ENCODE results near the gene KLHL10. TPM values are rescaled to one million over a fixed set of nuclear protein-coding genes. Genes with fewer than 3 reads are reported as not detected.

Gene KLHL10
- total and polyA plus RNA-seq, 9 of the 15 experiments (the other 6 are each of a cell fraction or from before 2014, with no cell fraction given): 0.06 to 0.56 (median 0.12) TPM; not detected in 5

DNA sequence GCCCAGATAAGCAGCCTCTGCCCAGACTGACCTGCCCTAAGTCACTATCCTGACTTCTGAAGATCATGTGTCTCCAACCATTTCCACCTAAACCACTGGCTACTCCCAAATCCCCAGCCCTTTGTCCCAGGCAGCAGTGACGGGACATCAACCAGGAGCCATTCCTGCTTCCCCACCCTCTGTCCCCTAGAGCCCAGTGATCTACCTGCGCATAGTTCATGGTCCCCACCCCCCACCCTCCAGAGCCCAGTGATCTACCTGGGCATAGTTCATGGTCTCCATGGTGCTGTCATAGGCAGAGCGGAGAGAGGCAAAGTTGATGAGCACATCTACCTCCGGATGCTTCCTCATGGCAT is 54.4 kb downstream of the KLHL10 start:
- ChIA-PET CTCF (ENCODE audit: low intra/inter-chr PET ratio) (no interaction called here), POLR2A (interaction anchor here (1.1 kb wide), 1 partner anchor 22 kb away, joined by 6 read pairs; no protein-coding TSS in a partner anchor)
- no peaks in the 10 kb centered on the region for H4K20me1 ChIP-seq (replicated peaks; ENCODE audit: control insufficient read depth, insufficient read depth, low read length)
- no peaks in the 10 kb centered on the region for H3K9me3 ChIP-seq (replicated peaks; ENCODE audit: control insufficient read depth, insufficient read depth, low read depth, low read length)
- H2AFZ ChIP-seq (ENCODE audit: low read depth, low read length): no peak overlapping the region
- H3K4me1 ChIP-seq (replicated peaks in 1 of 2; ENCODE audit: control insufficient read depth in 2 of 2, insufficient read depth in 2 of 2, low read length in 2 of 2): no peaks in the 10 kb centered on the region
- peaks cover 92% of the 10 kb centered on the region; the same call in 2 of the 3 replicates for H3K36me3 ChIP-seq (ENCODE audit: control insufficient read depth, insufficient read depth, low read length)
- no peak overlapping the region for H3K27ac ChIP-seq (ENCODE audit: extremely low read depth, low read depth, low read length)
- H3K9ac ChIP-seq (ENCODE audit: insufficient read depth in 1 of 2, low read depth in 2 of 2, low read length in 2 of 2): no peak overlapping the region
- ATAC-seq (no peak), FAIRE-seq (no peak), DNase-seq (ENCODE audit: extremely low read depth in 1 of 4, low spot score in 3 of 4) (no peak)
- H3K9me1 ChIP-seq (ENCODE audit: control insufficient read depth, insufficient read depth, low read length): no peaks in the 10 kb centered on the region
- WGBS (ENCODE audit: insufficient coverage, low coverage, missing lambda C conversion rate): 100% methylated on average over 4 of the region's 4 CpGs
- TF ChIP-seq MAFK (IDR thresholded peaks at IDR 0.05; ENCODE audit: low read length) (no peak), IFI16 (CRISPR knock-in tag; IDR thresholded peaks at IDR 0.05) (no peak), NBN (IDR thresholded peaks at IDR 0.05; ENCODE audit: low read depth) (no peak), SMAD2 (IDR thresholded peaks at IDR 0.05; ENCODE audit: low read depth, low read length) (no peak), SRF (CRISPR knock-in tag; IDR thresholded peaks at IDR 0.05) (no peak), ZBTB8A (IDR thresholded peaks at IDR 0.05; ENCODE audit: partially characterized antibody) (no peak), ZNF354B (CRISPR knock-in tag; IDR thresholded peaks at IDR 0.05) (no peak), TOE1 (IDR thresholded peaks at IDR 0.05; ENCODE audit: borderline replicate concordance) (no peak), TOE1 (CRISPR knock-in tag; IDR thresholded peaks at IDR 0.05; ENCODE audit: borderline replicate concordance, low read depth) (no peak)
- no peak overlapping the region for H3K4me2 ChIP-seq (ENCODE audit: insufficient read depth, low read length)
- no peak overlapping the region for H3K4me3 ChIP-seq
- in situ Hi-C loops (cut with MboI) (no loop called here), intact Hi-C loops (cut with micrococcal nuclease) (no loop called here)
- no peaks in the 10 kb centered on the region for H3K27me3 ChIP-seq (ENCODE audit: control insufficient read depth in 2 of 2, insufficient read depth in 2 of 2, low read length in 2 of 2)
- no peaks in the 10 kb centered on the region for H3K79me2 ChIP-seq (ENCODE audit: control insufficient read depth, insufficient read depth, low read length)
- no TSS peak for BruUV-seq (replicated peaks)

All from K562 (cell line).